Myocyte (in vitro differentiated cells): ENCODE results near the gene AKNA. TPM values are rescaled to one million over a fixed set of nuclear protein-coding genes. Genes with fewer than 3 reads are reported as not detected.

Experiments used
- DNase-seq: peaks from one replicate; pipeline ENCODE4 v3.0.0-alpha.2; 2012; ENCODE audit warnings: low read depth
- total RNA-seq: library from RNA; depleted of rRNA; stranded (reverse); fragments of >200 nt; gene quantifications from 2 replicates; pipeline ENCODE4 v1.2.3, GENCODE V29; 2014

The AKNA gene
- total RNA-seq, 1 donor from 2014 or later = 3.7 TPM

GRCh38 chr9:114376586-114377445 is 11.0 kb downstream of the AKNA start:
- no peak for DNase-seq

GRCh38 chr9:114375386-114376175 is 12.2 kb downstream of the AKNA start:
- no peak for DNase-seq

- DNase-seq = no peak
These were observed 12.8 kb downstream of the AKNA start for GRCh38 chr9:114374936-114375335.

- no peak for DNase-seq
These were observed 13.6 kb downstream of the AKNA start for GRCh38 chr9:114373960-114374730.

- no peak for DNase-seq
These were observed 14.8 kb downstream of the AKNA start for GRCh38 chr9:114372921-114373448.

- DNase-seq = no peak
These were observed 15.5 kb downstream of the AKNA start for GRCh38 chr9:114371973-114372917.

GRCh38 chr9:114371343-114371944 is 16.3 kb downstream of the AKNA start:
- no peak for DNase-seq

GRCh38 chr9:114370968-114371320 is 16.8 kb downstream of the AKNA start:
- no peak for DNase-seq

GRCh38 chr9:114370251-114370967 is 17.4 kb downstream of the AKNA start:
- no peak for DNase-seq

- peak; percentile 10 for DNase-seq
These were observed 18.3 kb downstream of the AKNA start for GRCh38 chr9:114369216-114370130.

- DNase-seq = no peak
These were observed 19.8 kb downstream of the AKNA start for GRCh38 chr9:114367772-114368569.

- DNase-seq = no peak
These were observed 20.4 kb downstream of the AKNA start for GRCh38 chr9:114367366-114367765.

- DNase-seq = peak; percentile 72
These were observed 21.3 kb downstream of the AKNA start for GRCh38 chr9:114366334-114367128.

- DNase-seq = no peak
These were observed 22.6 kb downstream of the AKNA start for GRCh38 chr9:114365194-114365593.

- no peak for DNase-seq
These were observed 23.4 kb downstream of the AKNA start for GRCh38 chr9:114364134-114365041.
